HG03280 (cell line): ENCODE results near the gene CCDC6.
"Not testable (repeated sequence)": the region's sequence is repeated elsewhere in the genome, so short reads cannot be mapped to it uniquely, and the experiment has no call there.

ENCODE experiments used
- ATAC-seq: cut with Tn5 transposase; IDR thresholded peaks from one replicate; pipeline ENCODE4 v1.9.1; 2021; ENCODE audit warnings: mild to moderate bottlenecking, moderate library complexity; ENCODE audit not compliant: unreplicated experiment

CCDC6 gene

DNA sequence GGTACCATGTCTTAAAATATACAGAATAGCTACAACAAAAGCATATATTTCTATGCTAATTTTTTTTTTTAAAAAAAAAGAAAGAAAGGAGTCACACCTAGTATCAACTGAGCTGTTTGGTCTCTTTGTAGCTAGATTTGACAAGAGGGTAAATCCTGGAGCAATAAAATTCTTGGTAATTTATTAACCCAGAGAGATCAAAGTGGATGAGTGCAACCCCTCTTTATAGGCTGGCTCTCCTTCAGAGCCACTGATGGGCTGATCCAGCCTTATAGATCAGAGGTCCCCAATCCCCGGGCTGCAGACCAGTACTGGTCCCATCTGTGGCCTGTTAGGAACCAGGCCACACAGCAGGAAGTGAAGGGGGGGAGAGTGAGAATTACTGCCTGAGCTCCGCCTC is 133.3 kb downstream of the CCDC6 start:
- ATAC-seq, result no peak

DNA sequence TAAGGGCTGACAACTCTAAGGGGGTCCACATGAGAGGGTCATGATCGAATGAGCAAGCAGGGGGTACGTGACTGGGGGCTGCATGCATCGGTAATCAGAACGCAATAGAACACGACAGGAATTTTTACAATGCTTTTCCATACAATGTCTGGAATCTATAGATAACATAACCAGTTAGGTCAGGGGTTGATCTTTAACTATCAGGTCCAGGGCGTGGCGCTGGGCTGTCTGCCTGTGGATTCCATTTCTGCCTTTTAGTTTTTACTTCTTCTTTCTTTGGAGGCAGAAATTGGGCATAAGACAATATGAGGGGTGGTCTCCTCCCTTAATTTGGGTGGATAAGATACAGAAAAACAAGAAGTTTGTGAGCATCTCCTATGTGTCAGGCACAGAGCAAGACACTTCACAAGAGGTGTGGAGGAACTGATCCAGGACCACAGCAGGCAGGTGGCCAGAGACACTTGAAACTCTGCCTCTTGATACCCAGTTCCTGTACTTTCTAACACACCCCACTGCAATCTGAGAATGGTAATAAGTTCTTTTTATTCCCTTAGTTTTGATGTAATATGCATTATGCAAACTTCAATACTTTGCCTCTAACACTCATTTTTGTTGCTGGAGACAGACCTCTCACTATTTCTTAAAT is 135.1 kb downstream of the CCDC6 start:
- ATAC-seq, result no peak

DNA sequence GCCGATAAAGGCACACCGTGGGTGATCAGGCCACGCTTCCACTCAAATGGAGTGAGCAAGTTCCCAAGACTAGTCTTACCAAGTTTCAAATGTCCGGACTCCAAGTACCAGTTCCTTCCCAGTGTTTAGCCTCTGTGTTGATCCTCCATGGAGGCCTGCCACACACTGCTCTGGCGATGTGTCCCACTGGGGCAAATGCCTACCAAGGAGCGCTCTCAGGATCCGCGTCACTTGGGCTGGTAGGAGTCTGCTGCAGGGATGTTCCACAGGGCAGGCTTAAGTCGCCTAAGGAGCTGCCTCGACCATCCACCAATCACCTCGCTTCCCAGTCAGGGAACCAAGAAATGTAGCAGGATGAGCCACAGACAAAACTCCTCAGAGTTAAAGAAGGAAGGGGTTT is 135.7 kb downstream of the CCDC6 start:
- no peak for ATAC-seq

DNA sequence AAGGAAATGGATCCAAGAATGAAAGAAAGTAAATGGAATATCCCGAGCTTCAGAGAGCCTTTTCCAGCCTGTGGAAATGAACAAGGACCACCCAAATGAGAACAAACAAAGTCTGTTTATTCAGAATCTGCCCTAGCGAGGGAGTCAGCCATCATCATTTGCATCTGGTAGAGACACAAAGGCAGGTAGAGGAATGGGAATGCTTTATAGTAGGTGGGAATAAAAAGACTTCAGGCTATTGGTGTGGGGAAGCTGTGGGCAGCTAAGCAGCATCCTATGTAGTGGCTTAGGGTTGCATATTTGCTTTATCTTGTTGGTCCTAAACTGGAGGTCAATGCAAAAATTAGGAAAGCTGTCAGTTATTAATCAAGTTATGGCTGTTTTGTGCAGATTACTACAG is 143.9 kb downstream of the CCDC6 start:
- ATAC-seq, result no peak

DNA sequence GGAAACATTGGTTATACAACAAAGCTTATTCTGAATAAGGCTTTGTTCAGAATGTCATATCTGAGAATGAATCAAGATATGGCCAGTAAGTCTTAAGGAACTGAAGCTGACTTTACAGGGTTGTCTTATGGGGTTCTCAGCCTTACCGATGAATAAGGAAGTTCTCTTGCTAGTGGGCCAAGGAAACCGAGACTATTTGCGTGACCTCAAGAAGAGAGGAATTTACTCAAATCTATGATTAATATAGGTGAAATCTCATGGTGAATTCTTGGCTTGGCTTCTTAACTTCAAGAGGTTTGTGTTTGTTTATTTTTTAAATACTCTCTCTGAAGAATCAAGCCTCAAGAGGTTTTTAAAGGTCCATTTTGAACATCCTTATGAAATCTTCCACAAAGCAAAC is 148.4 kb downstream of the CCDC6 start:
- ATAC-seq, result no peak

DNA sequence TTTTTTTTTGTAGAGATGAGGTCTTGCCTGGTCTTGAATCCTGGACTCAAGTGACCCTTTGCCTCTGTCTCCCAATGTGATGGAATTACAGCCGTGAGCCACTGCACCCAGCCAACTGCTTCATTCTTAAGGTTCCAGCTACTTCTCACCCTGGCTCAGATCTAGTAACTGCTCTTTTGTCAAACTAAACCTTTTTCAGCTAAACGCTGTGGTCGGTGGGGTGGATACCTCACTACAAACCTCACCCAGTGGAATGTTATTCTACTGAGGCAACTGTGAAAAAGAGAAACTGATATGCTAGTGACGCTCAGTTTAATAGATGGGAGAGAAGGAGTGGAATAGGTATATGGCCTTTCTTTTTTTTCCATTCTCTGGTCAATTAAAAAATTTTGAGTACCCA is 151.4 kb downstream of the CCDC6 start:
- ATAC-seq, result no peak

DNA sequence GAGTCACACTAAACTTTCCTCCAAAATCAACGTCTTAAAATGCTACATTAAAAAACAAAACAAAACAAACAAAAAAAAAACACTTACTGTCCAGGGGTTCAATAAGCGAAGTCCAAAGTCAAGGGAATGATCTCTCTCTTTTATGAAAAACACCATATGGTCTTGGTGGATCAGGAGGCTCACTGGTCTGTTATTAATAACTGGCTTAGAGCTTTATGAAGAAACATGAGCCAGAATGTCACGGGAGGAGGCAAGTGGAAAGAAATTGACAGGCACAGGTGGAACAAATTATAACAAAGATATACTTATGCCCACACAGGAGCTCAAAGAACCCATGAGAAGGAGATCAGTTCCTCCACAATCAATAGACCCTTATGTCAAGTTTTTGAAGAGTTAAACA is 153.1 kb downstream of the CCDC6 start, which contains the start of gene MRLN:
MRLN (minus strand) TSS at position 189 of the 400 bp plus-strand sequence.
- ATAC-seq, result no peak

DNA sequence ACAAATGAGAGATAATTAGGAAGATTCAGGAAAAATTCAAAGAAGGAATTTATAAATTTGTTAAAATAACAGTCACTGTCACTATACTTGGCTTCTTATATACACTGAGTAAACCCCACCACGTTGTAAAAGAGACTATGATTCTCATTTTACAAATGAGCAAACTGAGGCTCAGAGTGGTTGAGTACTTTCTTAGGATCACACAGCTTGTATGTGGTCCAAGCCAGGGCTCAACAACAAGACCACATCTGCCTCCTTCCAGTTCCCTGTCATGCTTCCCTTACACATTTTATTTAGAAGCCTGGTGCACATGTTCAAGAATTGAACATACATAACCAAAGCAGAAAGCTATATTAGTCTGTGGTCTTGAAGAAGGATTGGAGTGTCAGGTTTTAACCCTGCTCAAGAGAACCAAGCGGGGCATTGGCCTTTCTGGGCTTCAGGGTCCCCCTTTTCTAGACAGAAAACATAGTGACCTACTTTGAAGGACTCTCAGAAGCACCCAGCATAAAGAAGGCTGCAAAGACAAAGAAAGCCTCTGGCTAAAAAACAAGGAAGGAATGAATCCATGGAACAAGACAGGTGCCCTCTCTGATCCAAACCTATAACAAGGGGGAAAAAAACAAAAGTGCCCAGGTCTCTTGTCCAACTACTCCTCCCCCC is 153.9 kb downstream of the CCDC6 start:
- ATAC-seq, result no peak

DNA sequence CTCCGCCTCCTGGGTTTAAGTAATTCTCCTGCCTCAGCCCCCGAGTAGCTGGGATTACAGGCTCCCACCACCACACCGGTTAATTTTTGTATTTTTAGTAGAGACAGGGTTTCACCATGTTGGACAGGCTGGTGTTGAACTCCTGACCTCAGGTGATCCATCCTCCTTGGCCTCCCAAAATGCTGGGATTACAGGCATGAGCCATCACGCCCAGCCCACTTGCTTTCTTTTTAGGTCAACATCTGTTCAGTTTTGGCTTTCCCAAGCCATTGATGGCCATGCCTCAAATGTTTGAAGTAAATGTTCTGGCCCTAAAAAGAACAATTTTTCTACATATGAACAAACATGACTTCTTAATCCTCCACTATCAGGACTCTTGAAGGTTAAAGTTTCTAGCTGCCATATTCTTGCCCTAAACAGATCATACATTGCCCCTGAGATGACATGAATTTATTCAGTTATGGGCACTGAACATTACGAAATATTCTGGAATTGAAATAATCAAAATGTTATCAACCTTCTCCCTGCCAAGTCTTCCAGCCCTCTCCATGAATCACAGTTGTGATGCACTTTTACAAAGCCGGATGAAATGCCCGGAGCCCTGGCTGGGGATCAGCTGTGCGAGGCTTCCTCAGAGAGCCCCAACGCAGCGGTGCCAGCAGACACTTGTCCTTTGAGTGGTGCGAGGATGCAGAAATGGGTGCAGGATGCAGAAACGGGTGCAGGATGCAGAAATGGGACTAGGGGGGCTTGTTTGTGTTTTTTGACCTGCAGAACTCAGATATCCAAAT is 156.0 kb downstream of the CCDC6 start:
- no peak for ATAC-seq

DNA sequence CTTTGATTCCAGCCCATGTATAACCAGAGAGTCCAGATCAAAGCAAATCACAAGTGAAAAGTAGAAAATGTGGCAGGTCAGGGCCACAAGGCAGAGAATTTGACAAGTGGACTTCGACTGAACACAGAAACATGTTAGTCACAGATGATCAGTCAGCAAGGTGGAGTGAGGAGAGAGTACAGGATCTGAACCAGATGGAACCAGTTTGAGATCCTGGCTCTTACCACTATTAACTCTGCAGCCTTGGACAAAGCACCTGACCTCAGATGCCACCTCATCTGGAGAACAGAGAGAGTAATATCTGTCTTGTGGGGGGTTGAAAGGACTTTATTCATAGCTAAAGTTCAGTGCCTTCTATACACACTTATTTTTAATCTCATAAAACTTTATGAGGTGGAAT is 157.5 kb downstream of the CCDC6 start:
- ATAC-seq, result no peak

DNA sequence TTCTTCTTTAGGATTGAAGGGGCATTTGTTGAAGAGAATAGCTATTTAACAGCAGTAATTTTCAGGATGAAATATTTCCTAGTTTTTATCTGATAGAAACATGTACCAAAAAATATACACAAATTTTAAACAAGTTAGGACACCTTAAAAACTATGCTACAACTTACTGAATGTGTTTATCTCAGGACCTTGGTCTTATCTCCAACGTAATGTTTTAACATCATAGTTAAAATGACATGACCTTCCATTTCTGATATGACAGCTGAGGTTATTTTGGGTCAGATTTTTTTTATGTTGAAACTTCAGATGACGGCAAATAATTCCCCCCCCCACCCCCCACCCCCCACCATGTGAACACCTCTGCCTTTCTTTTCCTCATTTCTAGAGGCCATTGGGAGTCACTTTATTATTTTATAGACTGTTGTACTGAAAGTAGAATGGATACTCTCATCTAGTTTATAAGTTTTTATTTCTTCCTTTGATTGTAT is 161.1 kb downstream of the CCDC6 start:
- no peak for ATAC-seq

DNA sequence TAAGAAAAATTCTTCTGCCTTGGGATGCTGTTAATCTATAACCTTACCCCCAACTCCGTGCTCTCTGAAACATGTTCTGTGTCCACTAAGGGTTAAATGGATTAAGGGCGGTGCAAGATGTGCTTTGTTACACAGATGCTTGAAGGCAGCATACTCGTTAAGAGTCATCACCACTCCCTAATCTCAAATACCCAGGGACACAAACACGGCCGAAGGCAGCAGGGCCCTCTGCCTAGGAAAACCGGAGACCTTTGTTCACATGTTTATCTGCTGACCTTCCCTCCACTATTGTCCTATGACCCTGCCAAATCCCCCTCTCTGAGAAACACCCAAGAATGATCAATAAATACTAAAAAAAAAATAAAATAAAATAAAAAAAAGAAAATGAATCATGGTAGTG is 161.6 kb downstream of the CCDC6 start:
- ATAC-seq, result not testable (repeated sequence)

DNA sequence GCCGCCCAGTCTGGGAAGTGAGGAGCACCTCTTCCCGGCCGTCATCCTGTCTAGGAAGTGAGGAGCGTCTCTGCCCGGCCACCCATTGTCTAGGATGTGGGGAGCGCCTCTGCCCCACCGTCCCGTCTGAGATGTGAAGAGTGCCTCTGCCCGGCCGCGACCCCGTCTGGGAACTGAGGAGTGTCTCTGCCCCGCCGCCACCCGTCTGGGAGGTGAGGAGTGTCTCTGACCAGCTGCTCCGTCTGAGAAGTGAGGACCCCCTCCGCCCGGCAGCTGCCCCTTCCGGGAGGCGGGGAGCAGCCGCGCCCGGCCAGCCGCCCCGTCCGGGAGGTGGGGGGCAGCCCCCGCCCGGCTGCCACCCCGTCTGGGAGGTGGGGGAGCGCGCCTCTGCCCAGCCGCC is 162.2 kb downstream of the CCDC6 start:
- not testable (repeated sequence) for ATAC-seq

DNA sequence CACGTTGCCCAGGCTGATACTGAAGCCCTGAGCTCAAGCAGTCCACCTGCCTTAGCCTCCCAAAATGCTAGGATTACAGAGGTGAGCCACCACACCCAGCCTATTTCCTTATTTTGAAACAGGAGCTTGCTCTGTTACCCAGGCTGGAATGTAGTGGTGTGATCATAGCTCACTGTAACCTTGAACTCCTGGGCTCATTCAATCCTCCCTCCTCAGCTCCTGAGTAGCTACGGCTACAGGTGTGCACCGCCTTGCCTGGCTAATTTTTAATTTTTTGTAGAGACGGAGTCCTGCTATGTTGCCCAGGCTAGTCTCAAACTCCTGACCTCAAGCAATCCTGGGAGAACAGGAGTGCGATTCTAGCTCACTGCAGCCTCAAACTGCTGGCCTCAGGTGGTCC is 164.8 kb downstream of the CCDC6 start:
- ATAC-seq, result no peak

DNA sequence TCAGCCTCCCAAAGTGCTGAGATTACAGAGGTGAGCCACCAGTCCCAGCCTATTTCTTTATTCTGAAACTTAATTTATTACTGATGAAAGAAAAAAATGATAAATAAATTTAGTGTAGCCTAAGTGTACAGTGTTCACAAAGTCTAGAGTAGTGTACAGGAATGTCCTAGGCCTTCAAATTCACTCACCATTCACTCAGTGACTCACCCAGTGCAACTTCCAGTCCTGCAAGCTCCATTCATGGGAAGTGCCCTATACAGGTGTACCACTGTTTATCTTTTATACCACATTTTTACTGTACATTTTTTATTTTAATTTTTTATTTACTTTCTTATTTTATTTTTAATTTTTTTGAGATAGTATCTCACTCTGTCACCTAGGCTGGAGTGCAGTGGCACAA is 165.3 kb downstream of the CCDC6 start:
- no peak for ATAC-seq
